Measurements from ENCODE around the gene OTUD3.

GRCh38 chr1:19922015-19922688 lies 40.0 kb downstream of the OTUD3 start:
- TF ChIP-seq CTCF (IDR thresholded peaks at IDR 0.05) (no peak), ZFX (IDR thresholded peaks at IDR 0.05; ENCODE audit: borderline replicate concordance) (no peak)

Measured in 22Rv1 (cell line).